ENCODE results near the gene DAZAP2.
"Not testable (repeated sequence)": the region's sequence is repeated elsewhere in the genome, so short reads cannot be mapped to it uniquely, and the experiment has no call there.

DAZAP2 gene

GRCh38 chr12:51219322-51219721 is 19.3 kb upstream of the DAZAP2 start:
- Histone ChIP-seq H3K18ac (ENCODE audit: low read length) (no peak overlapping the region), H2BK120ac (ENCODE audit: low read depth, low read length) (no peak overlapping the region), H3K4me1 (ENCODE audit: control insufficient read depth in 2 of 2, insufficient read depth in 1 of 2, low read depth in 1 of 2, low read length in 2 of 2) (peaks cover 8 to 9% of the 10 kb centered on the region in 2 donors), H3K14ac (ENCODE audit: low read length) (no peak overlapping the region), H2AK5ac (ENCODE audit: low read depth, low read length) (no peak overlapping the region), H3K23ac (ENCODE audit: low read depth, low read length, poor library complexity) (no peak overlapping the region), H2BK15ac (ENCODE audit: low read length) (no peak overlapping the region), H3K9me3 (replicated peaks in 1 of 2; ENCODE audit: control insufficient read depth in 2 of 2, insufficient read depth in 1 of 2, low read depth in 1 of 2, low read length in 2 of 2) (no peaks in the 10 kb centered on the region), H3K79me1 (ENCODE audit: low read depth, low read length) (no peaks in the 10 kb centered on the region), H2BK12ac (ENCODE audit: low read length) (no peak overlapping the region), H2AFZ (ENCODE audit: low read length) (no peak overlapping the region), H3K9ac (ENCODE audit: low read depth, low read length, poor library complexity) (no peak overlapping the region), H3K27me3 (ENCODE audit: control insufficient read depth in 3 of 3, insufficient read depth in 3 of 3, low read depth in 1 of 3, low read length in 3 of 3) (peaks cover 0 to 7% (median 0%) of the 10 kb centered on the region in 3 experiments), H3K4me2 (ENCODE audit: insufficient read depth, low read length, poor library complexity, severe bottlenecking) (no peak overlapping the region), H4K8ac (ENCODE audit: low read depth, low read length) (no peak overlapping the region), H3K4ac (ENCODE audit: low read length) (no peak overlapping the region), H3K36me3 (replicated peaks in 1 of 2; ENCODE audit: control insufficient read depth in 2 of 2, insufficient read depth in 2 of 2, low read length in 2 of 2) (no peaks in the 10 kb centered on the region), H2BK5ac (ENCODE audit: low read length) (no peak overlapping the region), H3K4me3 (ENCODE audit: low read length in 2 of 2) (no peak overlapping the region), H4K91ac (ENCODE audit: low read depth, low read length, poor library complexity) (no peak overlapping the region), H3K27ac (replicated peaks; ENCODE audit: low read length) (no peak overlapping the region)
- DNase-seq (ENCODE audit: low spot score), result no peak
- WGBS, 2 donors (ENCODE audit: extremely low coverage in 2 of 2, insufficient read length in 2 of 2, insufficient replicate concordance in 1 of 2), result no CpG with 5 or more reads among the region's 5 CpGs

- H3K9me3 ChIP-seq (replicated peaks in 1 of 2; ENCODE audit: control insufficient read depth in 2 of 2, insufficient read depth in 1 of 2, low read depth in 1 of 2, low read length in 2 of 2); H3K4me2 ChIP-seq (ENCODE audit: insufficient read depth, low read length, poor library complexity, severe bottlenecking); H4K91ac ChIP-seq (ENCODE audit: low read depth, low read length, poor library complexity); H3K14ac ChIP-seq (ENCODE audit: low read length); H3K23ac ChIP-seq (ENCODE audit: low read depth, low read length, poor library complexity); H3K18ac ChIP-seq (ENCODE audit: low read length); H2BK12ac ChIP-seq (ENCODE audit: low read length); H2BK15ac ChIP-seq (ENCODE audit: low read length); H3K4me3 ChIP-seq (ENCODE audit: low read length in 2 of 2); H3K4me1 ChIP-seq (ENCODE audit: control insufficient read depth in 2 of 2, insufficient read depth in 1 of 2, low read depth in 1 of 2, low read length in 2 of 2); H2AFZ ChIP-seq (ENCODE audit: low read length); H3K27me3 ChIP-seq (ENCODE audit: control insufficient read depth in 3 of 3, insufficient read depth in 3 of 3, low read depth in 1 of 3, low read length in 3 of 3); DNase-seq (ENCODE audit: low spot score); H3K79me1 ChIP-seq (ENCODE audit: low read depth, low read length); H4K8ac ChIP-seq (ENCODE audit: low read depth, low read length); H3K4ac ChIP-seq (ENCODE audit: low read length); H3K36me3 ChIP-seq (replicated peaks in 1 of 2; ENCODE audit: control insufficient read depth in 2 of 2, insufficient read depth in 2 of 2, low read length in 2 of 2); H2BK5ac ChIP-seq (ENCODE audit: low read length); H2AK5ac ChIP-seq (ENCODE audit: low read depth, low read length); H3K9ac ChIP-seq (ENCODE audit: low read depth, low read length, poor library complexity); H2BK120ac ChIP-seq (ENCODE audit: low read depth, low read length); H3K27ac ChIP-seq (replicated peaks; ENCODE audit: low read length): not testable (repeated sequence)
- no CpG with 5 or more reads among the region's 12 CpGs for WGBS, 2 donors (ENCODE audit: extremely low coverage in 2 of 2, insufficient read length in 2 of 2, insufficient replicate concordance in 1 of 2)
These were observed 18.8 kb upstream of the DAZAP2 start for GRCh38 chr12:51219857-51220256.

- no peak overlapping the region for H3K4me3 ChIP-seq (ENCODE audit: low read length in 2 of 2)
- H4K91ac ChIP-seq (ENCODE audit: low read depth, low read length, poor library complexity), result no peak overlapping the region
- no peaks in the 10 kb centered on the region for H3K36me3 ChIP-seq (replicated peaks in 1 of 2; ENCODE audit: control insufficient read depth in 2 of 2, insufficient read depth in 2 of 2, low read length in 2 of 2)
- peaks cover 8 to 11% of the 10 kb centered on the region in 2 donors for H3K4me1 ChIP-seq (ENCODE audit: control insufficient read depth in 2 of 2, insufficient read depth in 1 of 2, low read depth in 1 of 2, low read length in 2 of 2)
- H2AK5ac ChIP-seq (ENCODE audit: low read depth, low read length), result no peak overlapping the region
- H3K9ac ChIP-seq (ENCODE audit: low read depth, low read length, poor library complexity), result no peak overlapping the region
- H2BK15ac ChIP-seq (ENCODE audit: low read length), result no peak overlapping the region
- H3K9me3 ChIP-seq (replicated peaks in 1 of 2; ENCODE audit: control insufficient read depth in 2 of 2, insufficient read depth in 1 of 2, low read depth in 1 of 2, low read length in 2 of 2), result no peaks in the 10 kb centered on the region
- H3K18ac ChIP-seq (ENCODE audit: low read length), result no peak overlapping the region
- H4K8ac ChIP-seq (ENCODE audit: low read depth, low read length), result no peak overlapping the region
- no peak for DNase-seq (ENCODE audit: low spot score)
- H2BK12ac ChIP-seq (ENCODE audit: low read length), result no peak overlapping the region
- H2BK120ac ChIP-seq (ENCODE audit: low read depth, low read length), result no peak overlapping the region
- H3K4ac ChIP-seq (ENCODE audit: low read length), result no peak overlapping the region
- H3K14ac ChIP-seq (ENCODE audit: low read length), result no peak overlapping the region
- no peak overlapping the region for H3K4me2 ChIP-seq (ENCODE audit: insufficient read depth, low read length, poor library complexity, severe bottlenecking)
- no peaks in the 10 kb centered on the region for H3K79me1 ChIP-seq (ENCODE audit: low read depth, low read length)
- H2AFZ ChIP-seq (ENCODE audit: low read length), result no peak overlapping the region
- H3K27me3 ChIP-seq (ENCODE audit: control insufficient read depth in 3 of 3, insufficient read depth in 3 of 3, low read depth in 1 of 3, low read length in 3 of 3), result peaks cover 0 to 7% (median 0%) of the 10 kb centered on the region in 3 experiments
- WGBS, 2 donors (ENCODE audit: extremely low coverage in 2 of 2, insufficient read length in 2 of 2, insufficient replicate concordance in 1 of 2), result 100% methylated on average over 3 of the region's 7 CpGs; no CpG with 5 or more reads in 1 of the 2 donors
- no peak overlapping the region for H3K23ac ChIP-seq (ENCODE audit: low read depth, low read length, poor library complexity)
- H3K27ac ChIP-seq (replicated peaks; ENCODE audit: low read length), result no peak overlapping the region
- no peak overlapping the region for H2BK5ac ChIP-seq (ENCODE audit: low read length)
These were observed 16.2 kb upstream of the DAZAP2 start for GRCh38 chr12:51222461-51222860.

- H3K18ac ChIP-seq (ENCODE audit: low read length), result no peak overlapping the region
- no peak overlapping the region for H2BK120ac ChIP-seq (ENCODE audit: low read depth, low read length)
- H4K91ac ChIP-seq (ENCODE audit: low read depth, low read length, poor library complexity), result no peak overlapping the region
- no peaks in the 10 kb centered on the region for H3K9me3 ChIP-seq (replicated peaks in 1 of 2; ENCODE audit: control insufficient read depth in 2 of 2, insufficient read depth in 1 of 2, low read depth in 1 of 2, low read length in 2 of 2)
- H3K4me1 ChIP-seq (ENCODE audit: control insufficient read depth in 2 of 2, insufficient read depth in 1 of 2, low read depth in 1 of 2, low read length in 2 of 2), result peaks cover 0 to 8% of the 10 kb centered on the region in 2 donors
- no peak for DNase-seq (ENCODE audit: low spot score)
- H2AK5ac ChIP-seq (ENCODE audit: low read depth, low read length), result no peak overlapping the region
- no peak overlapping the region for H2BK15ac ChIP-seq (ENCODE audit: low read length)
- no peak overlapping the region for H3K4me3 ChIP-seq (ENCODE audit: low read length in 2 of 2)
- no peak overlapping the region for H2BK12ac ChIP-seq (ENCODE audit: low read length)
- no peak overlapping the region for H3K27ac ChIP-seq (replicated peaks; ENCODE audit: low read length)
- H3K9ac ChIP-seq (ENCODE audit: low read depth, low read length, poor library complexity), result no peak overlapping the region
- H4K8ac ChIP-seq (ENCODE audit: low read depth, low read length), result no peak overlapping the region
- H2BK5ac ChIP-seq (ENCODE audit: low read length), result no peak overlapping the region
- H3K4me2 ChIP-seq (ENCODE audit: insufficient read depth, low read length, poor library complexity, severe bottlenecking), result no peak overlapping the region
- H3K27me3 ChIP-seq (ENCODE audit: control insufficient read depth in 3 of 3, insufficient read depth in 3 of 3, low read depth in 1 of 3, low read length in 3 of 3), result no peaks in the 10 kb centered on the region
- no peak overlapping the region for H2AFZ ChIP-seq (ENCODE audit: low read length)
- no peaks in the 10 kb centered on the region for H3K36me3 ChIP-seq (replicated peaks in 1 of 2; ENCODE audit: control insufficient read depth in 2 of 2, insufficient read depth in 2 of 2, low read length in 2 of 2)
- H3K14ac ChIP-seq (ENCODE audit: low read length), result no peak overlapping the region
- H3K79me1 ChIP-seq (ENCODE audit: low read depth, low read length), result no peaks in the 10 kb centered on the region
- H3K4ac ChIP-seq (ENCODE audit: low read length), result no peak overlapping the region
- no peak overlapping the region for H3K23ac ChIP-seq (ENCODE audit: low read depth, low read length, poor library complexity)
- no CpG with 5 or more reads among the region's 3 CpGs for WGBS, 2 donors (ENCODE audit: extremely low coverage in 2 of 2, insufficient read length in 2 of 2, insufficient replicate concordance in 1 of 2)
These were observed 14.0 kb upstream of the DAZAP2 start for GRCh38 chr12:51224625-51225024.

Data from neuronal stem cell (in vitro differentiated cells).